Parietal lobe (tissue), 2 donors: Measurements from ENCODE around the gene ATP6V0E1. TPM values are rescaled to one million over a fixed set of nuclear protein-coding genes. Genes with fewer than 3 reads are reported as not detected.

Experiments
- small RNA-seq: library from RNA; depleted of rRNA; stranded (forward); fragments of <200 nt; gene quantifications from one replicate; pipeline ENCODE3, GENCODE V24; 2014; ENCODE audit warnings: low replicate concordance
- total RNA-seq: library from RNA; depleted of rRNA; stranded (reverse); fragments of >200 nt; gene quantifications from one replicate; pipeline ENCODE4 v1.2.3, GENCODE V29; 2014

The ATP6V0E1 gene
- 38.2 TPM for total RNA-seq

DNA sequence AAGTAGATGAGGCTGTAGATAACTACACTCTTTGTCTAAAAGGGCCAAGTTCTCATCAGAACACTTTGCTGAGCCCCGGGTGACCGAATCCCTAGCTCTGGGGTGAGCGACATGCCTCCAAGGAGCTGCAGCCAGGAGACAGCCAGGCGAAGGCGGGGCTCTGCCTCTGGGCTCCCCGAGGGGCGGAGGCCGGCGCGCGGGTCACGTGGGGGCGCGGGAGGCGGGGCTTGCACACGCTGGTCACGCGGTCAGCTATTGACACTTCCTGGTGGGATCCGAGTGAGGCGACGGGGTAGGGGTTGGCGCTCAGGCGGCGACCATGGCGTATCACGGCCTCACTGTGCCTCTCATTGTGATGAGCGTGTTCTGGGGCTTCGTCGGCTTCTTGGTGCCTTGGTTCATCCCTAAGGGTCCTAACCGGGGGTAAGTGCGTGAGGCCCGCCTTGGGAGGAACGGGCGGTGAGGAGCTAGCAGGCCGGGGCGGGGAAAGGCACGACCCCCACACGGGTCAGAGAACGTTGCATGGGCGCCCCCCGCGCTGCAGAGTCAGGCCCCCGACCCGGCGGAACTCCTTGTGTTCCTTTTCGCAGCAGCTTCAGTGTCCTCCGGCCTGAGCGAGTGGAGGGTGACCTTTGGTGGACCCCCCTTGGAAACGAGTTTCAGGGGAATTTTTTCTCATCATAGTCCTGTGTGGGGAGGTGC is at the start of gene ATP6V0E1:
ATP6V0E1 (plus strand) TSS at position 230 of the 702 bp plus-strand sequence; CDS start at position 320, 90 bp downstream.

DNA sequence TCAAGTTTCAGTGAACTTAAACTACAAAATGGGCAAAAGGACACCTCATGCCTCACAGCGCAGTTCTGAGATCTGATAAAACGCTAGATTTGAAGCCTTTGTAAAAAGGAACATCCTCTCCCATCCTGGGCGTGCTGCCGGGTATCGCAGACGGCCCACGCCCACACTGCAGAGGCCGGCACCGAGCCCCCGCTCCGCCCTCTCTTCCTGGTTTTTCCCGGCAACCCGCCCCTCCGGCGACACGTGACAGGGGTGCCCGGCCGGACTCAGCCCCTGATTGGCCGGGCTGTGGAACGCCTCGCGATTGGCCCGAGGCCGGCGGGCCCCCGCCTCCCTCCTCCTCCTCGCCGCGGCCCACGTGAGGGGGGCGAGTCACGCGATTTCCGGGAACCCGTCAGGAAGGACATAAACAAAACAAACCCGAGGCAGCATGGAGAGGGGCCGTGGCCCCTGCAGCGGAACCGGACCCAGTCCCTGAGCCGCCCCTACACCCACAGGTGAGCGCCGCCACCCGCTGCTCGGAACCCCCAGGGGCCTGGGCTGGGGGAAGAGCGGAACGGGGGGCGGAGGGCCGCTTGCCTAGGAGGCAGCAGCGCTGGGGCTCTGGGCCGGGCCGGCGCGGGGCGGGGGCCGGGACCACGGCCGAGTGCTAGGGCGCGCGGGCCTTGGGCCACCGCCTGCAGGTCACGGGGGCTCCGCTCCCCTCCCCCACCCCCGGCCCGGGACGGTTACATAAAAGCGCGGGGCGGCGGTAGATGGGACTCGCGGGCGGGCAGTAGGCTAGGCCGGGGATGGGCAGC is 72.6 kb downstream of the ATP6V0E1 start, which contains the start of gene CREBRF:
CREBRF (plus strand) TSS at position 370 of the 800 bp plus-strand sequence. CDS start 24,424 bp downstream, outside the sequence.

Small RNA genes within 50 kb of the gene (small RNA-seq; reads per million reads assigned to genes)
- gene RF00019 (not detected), gene SNORA74B (14.1 reads per million, percentile 91 among the genes with 10 or more reads in this experiment)

Other genes starting within 250 kb of the ATP6V0E1 start
- gene DUSP1, start 212.6 kb upstream of the ATP6V0E1 start, total RNA-seq: 36.3 TPM
- 54.1 TPM for gene ERGIC1, start 149.5 kb upstream of the ATP6V0E1 start, total RNA-seq
- 28.2 TPM for gene RPL26L1, start 24.3 kb upstream of the ATP6V0E1 start, total RNA-seq
- 34.7 TPM for gene CREBRF, start 72.6 kb downstream of the ATP6V0E1 start, total RNA-seq
- gene BNIP1, start 160.8 kb downstream of the ATP6V0E1 start, total RNA-seq: 13.8 TPM